ENCODE data around the gene ZBTB25.

ZBTB25 gene

GRCh38 chr14:64515053-64515452 is 11.4 kb upstream of the ZBTB25 start:
- DNase-seq (ENCODE audit: low spot score), result no peak

- no peak for DNase-seq (ENCODE audit: low spot score)
Observed at GRCh38 chr14:64513271-64513670, 9.6 kb upstream of the ZBTB25 start.

- DNase-seq (ENCODE audit: low spot score), result peak; percentile 56
Observed at GRCh38 chr14:64510825-64511671, 7.4 kb upstream of the ZBTB25 start.

GRCh38 chr14:64509036-64509435 is 5.4 kb upstream of the ZBTB25 start:
- no peak for DNase-seq (ENCODE audit: low spot score)

GRCh38 chr14:64508215-64508776 is 4.7 kb upstream of the ZBTB25 start:
- DNase-seq (ENCODE audit: low spot score), result no peak

GRCh38 chr14:64507376-64508156 is 3.9 kb upstream of the ZBTB25 start:
- no peak for DNase-seq (ENCODE audit: low spot score)

- DNase-seq (ENCODE audit: low spot score), result no peak
Observed at GRCh38 chr14:64506721-64507120, 3.1 kb upstream of the ZBTB25 start.

GRCh38 chr14:64504897-64505794 is 1.5 kb upstream of the ZBTB25 start:
- peak; percentile 85 for DNase-seq (ENCODE audit: low spot score)

GRCh38 chr14:64504310-64504896 is 765 bp upstream of the ZBTB25 start, which contains the start of gene ZBTB1:
Gene ZBTB1 (plus strand): TSS chr14:64504770. CDS start chr14:64521505, 16,735 bp downstream.
- peak; percentile 75 for DNase-seq (ENCODE audit: low spot score)

- no peak for DNase-seq (ENCODE audit: low spot score)
Observed at GRCh38 chr14:64502887-64503433, 678 bp downstream of the ZBTB25 start.

GRCh38 chr14:64502456-64502855 is 1.2 kb downstream of the ZBTB25 start:
- no peak for DNase-seq (ENCODE audit: low spot score)

- DNase-seq (ENCODE audit: low spot score), result peak; percentile 59
Observed at GRCh38 chr14:64501411-64502171, 2.0 kb downstream of the ZBTB25 start.

GRCh38 chr14:64500088-64500487 is 3.5 kb downstream of the ZBTB25 start:
- DNase-seq (ENCODE audit: low spot score), result no peak

- no peak for DNase-seq (ENCODE audit: low spot score)
Observed at GRCh38 chr14:64496764-64497163, 6.9 kb downstream of the ZBTB25 start.

- no peak for DNase-seq (ENCODE audit: low spot score)
Observed at GRCh38 chr14:64495252-64495651, 8.4 kb downstream of the ZBTB25 start.

- DNase-seq (ENCODE audit: low spot score), result no peak
Observed at GRCh38 chr14:64493455-64493854, 10.2 kb downstream of the ZBTB25 start.

- DNase-seq (ENCODE audit: low spot score), result no peak
Observed at GRCh38 chr14:64491637-64492036, 12.0 kb downstream of the ZBTB25 start.

- DNase-seq (ENCODE audit: low spot score), result no peak
Observed at GRCh38 chr14:64488590-64489099, 15.0 kb downstream of the ZBTB25 start.

- peak; percentile 43 for DNase-seq (ENCODE audit: low spot score)
Observed at GRCh38 chr14:64478634-64479250, 24.9 kb downstream of the ZBTB25 start.

- no peak for DNase-seq (ENCODE audit: low spot score)
Observed at GRCh38 chr14:64476438-64476837, 27.2 kb downstream of the ZBTB25 start.
